ENCODE results near the gene PITPNB. TPM values are rescaled to one million over a fixed set of nuclear protein-coding genes. Genes with fewer than 3 reads are reported as not detected.

The PITPNB gene
- total RNA-seq, 2 donors from 2014 or later, result 59.6 to 68.2 TPM

DNA sequence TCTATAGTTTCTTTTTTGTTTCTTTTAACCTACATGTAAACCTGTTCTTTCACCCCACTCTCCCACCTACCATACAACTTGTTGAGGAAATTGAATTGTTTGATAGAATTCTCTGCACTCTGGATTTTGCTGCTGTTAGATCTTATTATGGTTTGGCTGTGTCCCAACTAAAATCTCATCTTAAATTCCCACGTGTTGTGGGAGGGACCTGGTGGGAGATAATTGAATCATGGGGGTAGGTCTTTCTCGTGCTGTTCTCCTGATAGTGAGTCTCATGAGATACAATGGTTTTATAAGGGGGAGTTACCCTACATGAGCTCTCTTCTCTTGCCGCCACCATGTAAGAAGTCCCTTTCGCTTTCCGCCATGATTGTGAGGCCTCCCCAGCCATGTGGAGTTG, 15.0 kb upstream of the PITPNB start:
- TF ChIP-seq, protein P1, sequence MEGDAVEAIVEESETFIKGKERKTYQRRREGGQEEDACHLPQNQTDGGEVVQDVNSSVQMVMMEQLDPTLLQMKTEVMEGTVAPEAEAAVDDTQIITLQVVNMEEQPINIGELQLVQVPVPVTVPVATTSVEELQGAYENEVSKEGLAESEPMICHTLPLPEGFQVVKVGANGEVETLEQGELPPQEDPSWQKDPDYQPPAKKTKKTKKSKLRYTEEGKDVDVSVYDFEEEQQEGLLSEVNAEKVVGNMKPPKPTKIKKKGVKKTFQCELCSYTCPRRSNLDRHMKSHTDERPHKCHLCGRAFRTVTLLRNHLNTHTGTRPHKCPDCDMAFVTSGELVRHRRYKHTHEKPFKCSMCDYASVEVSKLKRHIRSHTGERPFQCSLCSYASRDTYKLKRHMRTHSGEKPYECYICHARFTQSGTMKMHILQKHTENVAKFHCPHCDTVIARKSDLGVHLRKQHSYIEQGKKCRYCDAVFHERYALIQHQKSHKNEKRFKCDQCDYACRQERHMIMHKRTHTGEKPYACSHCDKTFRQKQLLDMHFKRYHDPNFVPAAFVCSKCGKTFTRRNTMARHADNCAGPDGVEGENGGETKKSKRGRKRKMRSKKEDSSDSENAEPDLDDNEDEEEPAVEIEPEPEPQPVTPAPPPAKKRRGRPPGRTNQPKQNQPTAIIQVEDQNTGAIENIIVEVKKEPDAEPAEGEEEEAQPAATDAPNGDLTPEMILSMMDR (conservative IDR thresholded peaks at IDR 0.05), result no peak
- Mint-ChIP-seq H3K4me3 (no peak overlapping the region), H3K36me3 (ENCODE audit: low read depth) (peaks cover 30% of the 10 kb centered on the region), H3K27ac (no peak overlapping the region), H3K27me3 (ENCODE audit: insufficient read depth) (no peaks in the 10 kb centered on the region), H3K4me1 (peaks cover 5% of the 10 kb centered on the region), H3K9me3 (peaks cover 5% of the 10 kb centered on the region)
- H3K9me3 ChIP-seq (ENCODE audit: control insufficient read depth, low read length), result peaks cover 20% of the 10 kb centered on the region
- no peaks in the 10 kb centered on the region for H3K27me3 ChIP-seq (ENCODE audit: control insufficient read depth, insufficient read depth, low read length, poor library complexity, severe bottlenecking)
- no peak for DNase-seq
- 96% methylated on average over 5 of the region's 5 CpGs; no CpG with 5 or more reads in 1 of the 2 experiments for WGBS, 2 experiments (ENCODE audit: insufficient coverage in 1 of 2, insufficient read length in 1 of 2)
- peaks cover 6% of the 10 kb centered on the region for H3K4me1 ChIP-seq (ENCODE audit: control insufficient read depth, insufficient read depth, low read length)
- H3K36me3 ChIP-seq (ENCODE audit: control insufficient read depth, insufficient read depth, low read length), result peaks cover 35% of the 10 kb centered on the region
- H3K4me3 ChIP-seq (ENCODE audit: low read length), result no peak overlapping the region
- H3K27ac ChIP-seq (ENCODE audit: low read depth, low read length), result no peak overlapping the region
- H3K9ac ChIP-seq (ENCODE audit: extremely low read depth, low read length, poor library complexity, severe bottlenecking), result no peak overlapping the region

DNA sequence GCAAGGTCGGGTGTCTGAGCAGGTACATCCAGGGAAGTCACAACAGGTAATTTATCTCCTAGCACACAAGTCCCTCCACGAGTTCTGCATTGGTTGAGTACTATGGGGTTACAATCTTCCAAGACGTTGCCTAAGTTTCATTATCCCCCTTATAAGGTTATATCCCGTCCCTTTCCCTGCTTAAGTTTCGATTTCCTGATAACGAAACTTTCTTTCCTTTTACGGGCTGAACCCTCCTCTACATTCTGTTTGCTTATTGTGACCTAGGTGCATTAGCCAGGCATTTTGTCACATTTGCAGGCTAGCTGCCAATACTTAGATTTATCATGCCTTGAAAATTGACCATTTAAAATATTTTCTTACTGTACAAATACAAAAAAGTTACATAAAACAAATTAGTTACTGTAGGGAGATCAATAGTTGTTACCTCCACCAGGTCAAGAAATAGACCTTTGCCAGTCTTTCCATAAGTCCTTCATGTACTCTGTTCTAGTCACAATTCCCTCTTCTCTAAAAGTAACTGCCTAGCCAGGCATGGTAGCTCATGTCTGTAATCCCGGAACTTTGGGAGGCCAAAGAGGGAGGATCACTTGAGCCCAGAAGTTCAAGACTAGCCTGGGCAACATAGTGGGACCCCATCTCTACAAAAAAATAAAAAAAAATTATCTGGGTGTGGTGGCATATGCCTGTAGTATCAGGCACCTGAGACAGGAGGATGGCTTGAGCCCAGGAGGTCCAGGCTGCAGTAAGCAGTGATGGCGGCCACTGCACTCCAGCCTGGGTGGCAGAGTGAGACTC, 14.3 kb upstream of the PITPNB start:
- H3K9me3 Mint-ChIP-seq, result peaks cover 5% of the 10 kb centered on the region

DNA sequence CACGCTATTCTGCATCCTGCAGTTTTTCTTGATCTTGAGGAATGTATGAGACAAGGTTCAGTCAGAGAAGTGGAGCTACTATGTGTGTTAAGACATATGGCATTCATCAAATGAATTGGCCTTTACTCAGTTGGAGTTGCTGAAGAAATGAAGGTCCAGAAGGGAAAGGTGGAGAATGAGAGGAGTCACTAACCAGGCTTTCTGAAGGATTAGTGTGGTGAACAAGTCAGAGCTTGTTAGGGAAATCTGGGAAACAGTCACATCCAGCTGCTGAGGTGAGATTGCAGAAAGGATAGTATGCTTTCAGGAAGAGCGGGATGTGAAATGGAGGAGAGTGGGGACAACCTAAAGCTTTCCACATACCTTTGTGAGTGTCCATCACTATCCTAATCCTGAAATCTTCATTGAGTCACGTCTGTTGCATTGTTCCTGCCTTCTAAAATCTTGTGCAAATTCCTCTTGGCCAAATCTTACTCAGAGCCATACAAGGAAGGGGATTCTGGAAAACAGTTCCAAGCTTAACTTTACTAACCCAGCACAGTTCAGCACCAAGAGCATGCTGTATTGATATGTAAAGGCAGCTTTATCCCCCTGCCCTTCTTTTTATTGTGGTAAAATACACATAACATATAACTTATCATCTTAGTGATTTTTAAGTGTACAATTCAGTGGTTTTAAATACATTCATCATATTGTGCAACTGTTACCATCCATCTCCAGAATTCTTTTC, 11.4 kb upstream of the PITPNB start:
- Histone ChIP-seq H3K4me3 (ENCODE audit: low read length) (no peak overlapping the region), H3K4me1 (ENCODE audit: control insufficient read depth, insufficient read depth, low read length) (peaks cover 6% of the 10 kb centered on the region), H3K36me3 (ENCODE audit: control insufficient read depth, insufficient read depth, low read length) (peaks cover 22% of the 10 kb centered on the region), H3K9ac (ENCODE audit: extremely low read depth, low read length, poor library complexity, severe bottlenecking) (no peak overlapping the region), H3K9me3 (ENCODE audit: control insufficient read depth, low read length) (peaks cover 32% of the 10 kb centered on the region), H3K27ac (ENCODE audit: low read depth, low read length) (no peak overlapping the region), H3K27me3 (ENCODE audit: control insufficient read depth, insufficient read depth, low read length, poor library complexity, severe bottlenecking) (no peaks in the 10 kb centered on the region)
- Mint-ChIP-seq H3K9me3 (peaks cover 12% of the 10 kb centered on the region), H3K4me1 (peaks cover 5% of the 10 kb centered on the region), H3K36me3 (ENCODE audit: low read depth) (peaks cover 20% of the 10 kb centered on the region), H3K27me3 (ENCODE audit: insufficient read depth) (no peaks in the 10 kb centered on the region), H3K27ac (no peak overlapping the region), H3K4me3 (no peak overlapping the region)
- 86 to 90% methylated on average over 3 of the region's 3 CpGs for WGBS, 2 experiments (ENCODE audit: insufficient coverage in 1 of 2, insufficient read length in 1 of 2)
- TF ChIP-seq, protein P1 (conservative IDR thresholded peaks at IDR 0.05), result no peak
- DNase-seq, result no peak

More for the DNA sequence above, 14.3 kb upstream of the PITPNB start:
- H3K4me1 Mint-ChIP-seq, result peaks cover 5% of the 10 kb centered on the region
- peaks cover 20% of the 10 kb centered on the region for H3K9me3 ChIP-seq (ENCODE audit: control insufficient read depth, low read length)
- no peak overlapping the region for H3K27ac ChIP-seq (ENCODE audit: low read depth, low read length)
- H3K4me3 Mint-ChIP-seq, result no peak overlapping the region
- no peak overlapping the region for H3K27ac Mint-ChIP-seq
- peaks cover 24% of the 10 kb centered on the region for H3K36me3 Mint-ChIP-seq (ENCODE audit: low read depth)
- DNase-seq, result no peak
- H3K9ac ChIP-seq (ENCODE audit: extremely low read depth, low read length, poor library complexity, severe bottlenecking), result no peak overlapping the region
- WGBS, 2 experiments (ENCODE audit: insufficient coverage in 1 of 2, insufficient read length in 1 of 2), result 89 to 100% methylated on average over 6 to 9 of the region's 9 CpGs
- peaks cover 6% of the 10 kb centered on the region for H3K4me1 ChIP-seq (ENCODE audit: control insufficient read depth, insufficient read depth, low read length)
- H3K27me3 Mint-ChIP-seq (ENCODE audit: insufficient read depth), result no peaks in the 10 kb centered on the region
- TF ChIP-seq, protein P1 (conservative IDR thresholded peaks at IDR 0.05), result no peak
- H3K36me3 ChIP-seq (ENCODE audit: control insufficient read depth, insufficient read depth, low read length), result peaks cover 30% of the 10 kb centered on the region
- H3K4me3 ChIP-seq (ENCODE audit: low read length), result no peak overlapping the region
- H3K27me3 ChIP-seq (ENCODE audit: control insufficient read depth, insufficient read depth, low read length, poor library complexity, severe bottlenecking), result no peaks in the 10 kb centered on the region
